ENCODE data around the gene ADM2.

DNA sequence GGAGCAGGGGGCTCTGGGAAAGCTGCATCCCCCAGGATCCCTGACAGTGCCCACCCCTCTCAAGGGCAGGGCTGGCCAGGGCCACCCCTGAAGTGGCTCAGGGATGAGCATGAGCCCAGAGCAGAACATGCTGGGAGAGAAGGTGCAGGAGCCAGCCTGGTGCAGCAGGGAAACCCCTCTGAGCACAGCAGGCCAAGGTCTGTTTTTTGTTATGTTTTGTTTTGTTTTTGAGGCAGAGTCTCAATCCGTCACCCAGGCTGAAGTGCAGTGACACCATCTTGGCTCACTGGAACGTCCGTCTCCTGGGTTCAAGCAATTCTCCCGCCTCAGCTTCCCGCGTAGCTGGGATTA, 5.7 kb upstream of the ADM2 start:
- no peak for TF ChIP-seq EZH2phosphoT487 (IDR thresholded peaks at IDR 0.05; ENCODE audit: low read depth)
- TF ChIP-seq, protein P1, sequence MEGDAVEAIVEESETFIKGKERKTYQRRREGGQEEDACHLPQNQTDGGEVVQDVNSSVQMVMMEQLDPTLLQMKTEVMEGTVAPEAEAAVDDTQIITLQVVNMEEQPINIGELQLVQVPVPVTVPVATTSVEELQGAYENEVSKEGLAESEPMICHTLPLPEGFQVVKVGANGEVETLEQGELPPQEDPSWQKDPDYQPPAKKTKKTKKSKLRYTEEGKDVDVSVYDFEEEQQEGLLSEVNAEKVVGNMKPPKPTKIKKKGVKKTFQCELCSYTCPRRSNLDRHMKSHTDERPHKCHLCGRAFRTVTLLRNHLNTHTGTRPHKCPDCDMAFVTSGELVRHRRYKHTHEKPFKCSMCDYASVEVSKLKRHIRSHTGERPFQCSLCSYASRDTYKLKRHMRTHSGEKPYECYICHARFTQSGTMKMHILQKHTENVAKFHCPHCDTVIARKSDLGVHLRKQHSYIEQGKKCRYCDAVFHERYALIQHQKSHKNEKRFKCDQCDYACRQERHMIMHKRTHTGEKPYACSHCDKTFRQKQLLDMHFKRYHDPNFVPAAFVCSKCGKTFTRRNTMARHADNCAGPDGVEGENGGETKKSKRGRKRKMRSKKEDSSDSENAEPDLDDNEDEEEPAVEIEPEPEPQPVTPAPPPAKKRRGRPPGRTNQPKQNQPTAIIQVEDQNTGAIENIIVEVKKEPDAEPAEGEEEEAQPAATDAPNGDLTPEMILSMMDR (IDR thresholded peaks at IDR 0.05; ENCODE audit: low read depth, low read length) = no peak

Data from OCI-LY3 (cell line).